ENCODE data around the gene CCSER1.

DNA sequence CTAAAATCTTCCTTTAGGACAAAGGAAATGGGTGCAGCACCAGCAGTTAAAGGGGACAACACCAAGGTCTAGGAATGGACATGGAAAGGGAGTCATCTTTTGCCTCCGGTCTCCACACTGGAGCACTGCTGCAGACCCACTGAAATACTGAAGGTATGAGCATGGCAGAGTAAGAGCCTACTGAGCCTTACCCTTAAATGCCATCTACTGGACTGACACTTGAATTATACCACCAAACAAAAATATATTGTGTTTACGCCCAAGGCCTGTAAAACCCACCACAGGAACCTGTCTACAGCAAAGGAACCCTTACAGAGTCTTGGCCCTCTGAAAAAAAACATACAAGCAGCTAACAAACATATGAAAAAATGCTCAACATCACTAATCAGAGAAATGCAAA is 443.4 kb downstream of the CCSER1 start:
- TF ChIP-seq, protein P1, sequence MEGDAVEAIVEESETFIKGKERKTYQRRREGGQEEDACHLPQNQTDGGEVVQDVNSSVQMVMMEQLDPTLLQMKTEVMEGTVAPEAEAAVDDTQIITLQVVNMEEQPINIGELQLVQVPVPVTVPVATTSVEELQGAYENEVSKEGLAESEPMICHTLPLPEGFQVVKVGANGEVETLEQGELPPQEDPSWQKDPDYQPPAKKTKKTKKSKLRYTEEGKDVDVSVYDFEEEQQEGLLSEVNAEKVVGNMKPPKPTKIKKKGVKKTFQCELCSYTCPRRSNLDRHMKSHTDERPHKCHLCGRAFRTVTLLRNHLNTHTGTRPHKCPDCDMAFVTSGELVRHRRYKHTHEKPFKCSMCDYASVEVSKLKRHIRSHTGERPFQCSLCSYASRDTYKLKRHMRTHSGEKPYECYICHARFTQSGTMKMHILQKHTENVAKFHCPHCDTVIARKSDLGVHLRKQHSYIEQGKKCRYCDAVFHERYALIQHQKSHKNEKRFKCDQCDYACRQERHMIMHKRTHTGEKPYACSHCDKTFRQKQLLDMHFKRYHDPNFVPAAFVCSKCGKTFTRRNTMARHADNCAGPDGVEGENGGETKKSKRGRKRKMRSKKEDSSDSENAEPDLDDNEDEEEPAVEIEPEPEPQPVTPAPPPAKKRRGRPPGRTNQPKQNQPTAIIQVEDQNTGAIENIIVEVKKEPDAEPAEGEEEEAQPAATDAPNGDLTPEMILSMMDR (conservative IDR thresholded peaks at IDR 0.05; ENCODE audit: low read length), result no peak
- TF ChIP-seq EZH2phosphoT487 (IDR thresholded peaks at IDR 0.05; ENCODE audit: borderline replicate concordance, low read depth, low read length), result no peak
